ENCODE data around the gene CDYL. TPM values are rescaled to one million over a fixed set of nuclear protein-coding genes. Genes with fewer than 3 reads are reported as not detected.
A peak's percentile ranks its signal among the peaks of the same experiment; 100 is the strongest.

The CDYL gene
- total and polyA plus RNA-seq, 7 donors, result 10.0 to 30.0 (median 19.9) TPM

DNA sequence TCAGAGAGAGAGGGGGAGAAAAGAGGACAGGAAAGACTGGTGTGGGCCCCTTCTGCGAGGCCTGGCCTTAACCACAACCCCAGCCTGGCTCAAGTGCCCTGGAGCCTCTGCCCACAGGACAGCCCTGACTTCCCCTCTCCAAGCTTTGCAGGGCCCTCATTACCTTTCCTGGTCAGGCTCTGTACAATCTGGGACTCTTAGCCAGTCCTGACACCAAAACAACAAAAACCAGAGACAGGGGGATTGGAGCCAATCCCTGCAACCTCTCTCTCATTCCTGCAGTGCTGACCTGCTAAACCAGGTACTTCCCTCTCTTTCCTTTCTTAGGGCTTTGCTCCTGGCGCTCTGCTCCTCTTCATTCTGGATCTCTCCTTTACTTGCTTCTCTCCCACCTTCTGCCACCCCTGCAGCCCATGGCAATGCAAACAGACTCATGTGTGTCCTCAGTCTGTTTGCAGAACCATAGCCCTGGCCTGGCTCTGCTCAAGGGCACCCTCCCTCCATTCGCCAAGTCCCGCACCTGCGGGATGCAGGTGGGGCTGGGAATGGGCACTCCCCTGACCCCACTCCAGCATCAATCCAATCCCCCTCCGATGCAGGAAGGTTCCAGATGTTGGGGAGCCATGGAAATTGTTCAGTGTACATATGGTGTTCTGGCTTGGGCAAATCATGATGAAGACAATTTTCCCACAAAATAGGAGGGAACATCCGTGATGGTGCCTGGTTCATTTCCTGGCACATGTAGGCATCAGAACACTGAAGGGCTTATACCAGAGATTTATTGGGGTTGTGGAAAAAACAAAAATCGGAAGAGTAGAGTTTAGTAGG, 189.6 kb downstream of the CDYL start:
- no peak overlapping the region for H3K27ac ChIP-seq
- peaks cover 12% of the 10 kb centered on the region for H3K4me1 ChIP-seq
- intact Hi-C loops (cut with DNase I), result no loop called here
- no peaks in the 10 kb centered on the region for H3K36me3 ChIP-seq (ENCODE audit: insufficient read depth in 1 of 2, low read depth in 1 of 2)
- H3K27me3 ChIP-seq (ENCODE audit: insufficient read depth in 3 of 3, low read length in 2 of 3), result no peaks in the 10 kb centered on the region
- 87 to 91% (median 89%) methylated on average over 8 of the region's 8 CpGs for whole genome bisulfite sequencing, 3 donors
- ATAC-seq, result no peak
- DNase-seq, result no peak
- H3K9me3 ChIP-seq, result no peaks in the 10 kb centered on the region
- TF ChIP-seq, protein P1, sequence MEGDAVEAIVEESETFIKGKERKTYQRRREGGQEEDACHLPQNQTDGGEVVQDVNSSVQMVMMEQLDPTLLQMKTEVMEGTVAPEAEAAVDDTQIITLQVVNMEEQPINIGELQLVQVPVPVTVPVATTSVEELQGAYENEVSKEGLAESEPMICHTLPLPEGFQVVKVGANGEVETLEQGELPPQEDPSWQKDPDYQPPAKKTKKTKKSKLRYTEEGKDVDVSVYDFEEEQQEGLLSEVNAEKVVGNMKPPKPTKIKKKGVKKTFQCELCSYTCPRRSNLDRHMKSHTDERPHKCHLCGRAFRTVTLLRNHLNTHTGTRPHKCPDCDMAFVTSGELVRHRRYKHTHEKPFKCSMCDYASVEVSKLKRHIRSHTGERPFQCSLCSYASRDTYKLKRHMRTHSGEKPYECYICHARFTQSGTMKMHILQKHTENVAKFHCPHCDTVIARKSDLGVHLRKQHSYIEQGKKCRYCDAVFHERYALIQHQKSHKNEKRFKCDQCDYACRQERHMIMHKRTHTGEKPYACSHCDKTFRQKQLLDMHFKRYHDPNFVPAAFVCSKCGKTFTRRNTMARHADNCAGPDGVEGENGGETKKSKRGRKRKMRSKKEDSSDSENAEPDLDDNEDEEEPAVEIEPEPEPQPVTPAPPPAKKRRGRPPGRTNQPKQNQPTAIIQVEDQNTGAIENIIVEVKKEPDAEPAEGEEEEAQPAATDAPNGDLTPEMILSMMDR (IDR thresholded peaks at IDR 0.05), result no peak
- no peak overlapping the region for H3K4me3 ChIP-seq

DNA sequence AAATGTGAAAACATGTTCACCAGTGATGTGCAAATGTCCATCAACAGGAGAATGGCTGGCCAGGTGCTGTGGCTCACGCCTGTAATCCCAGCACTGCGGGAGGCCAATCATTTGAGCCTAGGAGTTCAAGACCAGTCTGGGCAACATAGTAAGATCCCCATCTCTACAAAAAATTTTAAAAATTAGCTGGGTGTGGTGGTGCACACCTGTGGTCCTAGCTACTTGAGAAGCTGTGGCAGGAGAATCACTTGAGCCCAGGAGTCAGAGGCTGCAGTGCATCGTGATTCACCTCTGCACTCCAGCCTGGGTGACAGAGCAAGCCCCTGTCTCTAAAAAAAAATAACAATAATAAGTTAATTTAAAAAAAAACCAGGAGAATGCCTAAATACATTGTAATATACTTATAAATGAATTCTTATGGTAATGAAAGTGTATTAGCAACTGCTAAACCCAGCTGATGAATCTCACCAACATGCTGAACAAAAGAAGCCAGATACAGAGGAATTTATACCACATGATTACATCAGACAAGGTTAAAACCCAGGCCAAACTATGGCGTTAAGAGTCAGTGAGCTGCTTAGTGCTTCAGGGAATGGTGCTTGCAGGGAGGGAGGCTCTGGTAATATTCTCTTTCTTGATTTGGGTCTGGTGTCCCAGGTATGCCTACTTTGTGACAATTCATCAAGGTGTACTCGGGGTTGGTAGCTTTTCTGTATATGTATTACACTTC, 191.3 kb downstream of the CDYL start:
- Histone ChIP-seq H3K4me1 (peaks cover 12% of the 10 kb centered on the region), H3K27me3 (ENCODE audit: insufficient read depth in 3 of 3, low read length in 2 of 3) (no peaks in the 10 kb centered on the region), H3K27ac (no peak overlapping the region), H3K4me3 (no peak overlapping the region), H3K9me3 (no peaks in the 10 kb centered on the region), H3K36me3 (ENCODE audit: insufficient read depth in 1 of 2, low read depth in 1 of 2) (no peaks in the 10 kb centered on the region)
- ATAC-seq, result no peak
- intact Hi-C loops (cut with DNase I), result no loop called here
- DNase-seq, result no peak
- TF ChIP-seq, protein P1 (IDR thresholded peaks at IDR 0.05), result no peak
- 76 to 86% (median 81%) methylated on average over 5 of the region's 5 CpGs for WGBS, 3 donors

DNA sequence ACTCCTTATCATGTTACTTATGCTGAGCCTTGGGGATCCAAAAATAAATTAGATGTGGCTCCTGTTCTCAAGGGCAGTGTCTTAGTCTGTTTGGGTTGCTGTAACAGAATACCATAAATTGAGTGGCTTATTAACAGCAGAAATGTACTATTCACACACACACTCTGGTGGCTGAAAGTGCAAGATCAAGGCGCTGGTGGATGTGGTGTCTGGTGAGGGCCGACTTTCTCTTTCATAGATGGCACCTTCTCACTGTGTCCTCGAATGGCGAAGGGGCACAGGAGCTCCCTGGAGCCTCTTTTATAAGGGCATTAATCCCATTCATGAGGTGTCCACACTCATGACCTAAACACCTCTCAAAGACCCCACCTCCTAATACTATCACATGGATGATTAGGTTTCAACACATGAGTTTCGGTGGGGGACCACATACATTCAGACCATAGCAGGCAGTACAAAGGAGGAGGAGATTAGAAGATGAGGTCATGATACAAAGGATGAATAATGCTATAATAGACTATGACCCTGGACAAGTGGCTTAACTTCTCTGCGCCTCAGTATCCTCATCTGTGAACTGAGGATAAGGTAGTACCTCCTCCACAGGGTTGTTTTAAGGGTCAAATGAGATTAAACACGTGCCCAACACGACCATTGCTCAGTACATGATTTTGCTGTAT, 193.5 kb downstream of the CDYL start:
- TF ChIP-seq, protein P1 (IDR thresholded peaks at IDR 0.05), result no peak
- no peak overlapping the region for H3K4me3 ChIP-seq
- no peaks in the 10 kb centered on the region for H3K27me3 ChIP-seq (ENCODE audit: insufficient read depth in 3 of 3, low read length in 2 of 3)
- DNase-seq (no peak), ATAC-seq (peak in 2 of 4 donors; percentile 18 to 34)
- H3K4me1 ChIP-seq, result peaks cover 23% of the 10 kb centered on the region
- H3K9me3 ChIP-seq, result no peaks in the 10 kb centered on the region
- intact Hi-C loops (cut with DNase I), result no loop called here
- peak overlapping the region; percentile 36 for H3K27ac ChIP-seq
- WGBS, 3 donors, result 74 to 97% (median 83%) methylated on average over 8 of the region's 8 CpGs
- no peaks in the 10 kb centered on the region for H3K36me3 ChIP-seq (ENCODE audit: insufficient read depth in 1 of 2, low read depth in 1 of 2)

DNA sequence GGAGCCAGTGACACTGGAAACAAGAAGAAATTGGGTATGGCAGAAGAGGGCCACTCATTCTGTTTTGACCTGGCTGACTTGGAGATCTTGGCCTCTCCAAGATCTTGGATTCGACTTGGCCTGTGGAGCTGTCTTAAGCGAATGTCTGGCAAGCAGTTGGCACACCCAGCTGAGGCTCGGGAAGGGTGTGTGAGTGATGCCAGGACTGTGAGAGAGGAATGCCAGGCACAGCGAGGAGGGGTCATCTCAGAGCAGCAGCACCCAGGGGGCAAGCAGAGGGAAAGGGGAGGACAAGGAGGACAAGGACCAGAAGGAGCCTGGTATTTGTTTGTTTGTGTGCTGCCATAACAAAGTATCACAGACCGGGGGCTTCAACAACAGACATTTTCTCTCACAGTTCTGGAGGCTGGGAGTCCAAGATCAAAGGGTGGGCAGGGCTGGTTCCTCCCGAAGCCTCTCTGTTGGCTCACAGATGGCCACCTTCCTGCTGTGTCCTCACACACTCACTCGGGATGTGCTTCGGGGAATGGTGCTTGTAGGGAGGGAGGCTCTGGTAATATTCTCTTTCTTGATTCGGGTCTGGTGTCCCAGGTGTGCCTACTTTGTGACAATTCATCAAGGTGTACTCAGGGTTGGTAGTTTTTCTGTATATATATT, 194.7 kb downstream of the CDYL start:
- DNase-seq (no peak), ATAC-seq (peak in 3 of 4 donors; percentile 43 to 64 (median 53))
- H3K4me3 ChIP-seq, result no peak overlapping the region
- no peaks in the 10 kb centered on the region for H3K36me3 ChIP-seq (ENCODE audit: insufficient read depth in 1 of 2, low read depth in 1 of 2)
- TF ChIP-seq, protein P1 (IDR thresholded peaks at IDR 0.05), result no peak
- no peak overlapping the region for H3K27ac ChIP-seq
- WGBS, 3 donors, result 34 to 53% (median 43%) methylated on average over 9 of the region's 9 CpGs
- intact Hi-C loops (cut with DNase I), result no loop called here
- H3K27me3 ChIP-seq (ENCODE audit: insufficient read depth in 3 of 3, low read length in 2 of 3), result no peaks in the 10 kb centered on the region
- H3K4me1 ChIP-seq, result peaks cover 23% of the 10 kb centered on the region
- H3K9me3 ChIP-seq, result no peaks in the 10 kb centered on the region
